Choroid plexus epithelial cell (primary cell): ENCODE data around the gene PDHX.

ENCODE experiments used
- DNase-seq: peaks from one replicate; pipeline ENCODE4 v3.0.0-alpha.2; 2010; ENCODE audit warnings: low read depth
- H3K4me3 ChIP-seq: 2 replicates; pipeline ENCODE4 v1.5.1; 2011; ENCODE audit warnings: low read depth, mild to moderate bottlenecking, control low read depth, low read length, moderate library complexity
- TF ChIP-seq, protein P1 (sequence below): conservative IDR thresholded peaks from 2 replicates; pipeline ENCODE4 v1.5.1; 2011; ENCODE audit warnings: low read depth, mild to moderate bottlenecking, control low read depth, inconsistent platforms, low read length, moderate library complexity

The PDHX gene

DNA sequence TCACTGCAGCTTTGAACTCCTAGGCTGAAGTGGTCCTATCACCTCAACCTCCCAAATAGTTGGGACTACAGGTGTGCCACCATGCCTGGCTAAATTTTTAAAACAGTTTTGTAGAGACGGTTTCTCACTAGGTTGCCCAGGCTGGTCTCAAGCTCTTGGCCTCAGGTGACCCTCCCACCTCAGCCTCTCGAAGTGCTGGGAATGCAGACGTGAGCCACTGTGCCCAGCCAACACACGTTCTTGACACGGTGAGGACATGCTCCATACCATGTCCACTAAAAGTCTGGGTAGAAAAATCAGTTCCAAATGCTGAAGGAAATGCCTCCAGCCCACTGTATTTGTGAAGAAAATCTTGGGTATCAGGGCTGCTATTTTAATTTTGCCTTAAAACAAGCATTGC is 46.9 kb downstream of the PDHX start:
- TF ChIP-seq, protein P1, sequence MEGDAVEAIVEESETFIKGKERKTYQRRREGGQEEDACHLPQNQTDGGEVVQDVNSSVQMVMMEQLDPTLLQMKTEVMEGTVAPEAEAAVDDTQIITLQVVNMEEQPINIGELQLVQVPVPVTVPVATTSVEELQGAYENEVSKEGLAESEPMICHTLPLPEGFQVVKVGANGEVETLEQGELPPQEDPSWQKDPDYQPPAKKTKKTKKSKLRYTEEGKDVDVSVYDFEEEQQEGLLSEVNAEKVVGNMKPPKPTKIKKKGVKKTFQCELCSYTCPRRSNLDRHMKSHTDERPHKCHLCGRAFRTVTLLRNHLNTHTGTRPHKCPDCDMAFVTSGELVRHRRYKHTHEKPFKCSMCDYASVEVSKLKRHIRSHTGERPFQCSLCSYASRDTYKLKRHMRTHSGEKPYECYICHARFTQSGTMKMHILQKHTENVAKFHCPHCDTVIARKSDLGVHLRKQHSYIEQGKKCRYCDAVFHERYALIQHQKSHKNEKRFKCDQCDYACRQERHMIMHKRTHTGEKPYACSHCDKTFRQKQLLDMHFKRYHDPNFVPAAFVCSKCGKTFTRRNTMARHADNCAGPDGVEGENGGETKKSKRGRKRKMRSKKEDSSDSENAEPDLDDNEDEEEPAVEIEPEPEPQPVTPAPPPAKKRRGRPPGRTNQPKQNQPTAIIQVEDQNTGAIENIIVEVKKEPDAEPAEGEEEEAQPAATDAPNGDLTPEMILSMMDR = no peak
- no peak for DNase-seq

DNA sequence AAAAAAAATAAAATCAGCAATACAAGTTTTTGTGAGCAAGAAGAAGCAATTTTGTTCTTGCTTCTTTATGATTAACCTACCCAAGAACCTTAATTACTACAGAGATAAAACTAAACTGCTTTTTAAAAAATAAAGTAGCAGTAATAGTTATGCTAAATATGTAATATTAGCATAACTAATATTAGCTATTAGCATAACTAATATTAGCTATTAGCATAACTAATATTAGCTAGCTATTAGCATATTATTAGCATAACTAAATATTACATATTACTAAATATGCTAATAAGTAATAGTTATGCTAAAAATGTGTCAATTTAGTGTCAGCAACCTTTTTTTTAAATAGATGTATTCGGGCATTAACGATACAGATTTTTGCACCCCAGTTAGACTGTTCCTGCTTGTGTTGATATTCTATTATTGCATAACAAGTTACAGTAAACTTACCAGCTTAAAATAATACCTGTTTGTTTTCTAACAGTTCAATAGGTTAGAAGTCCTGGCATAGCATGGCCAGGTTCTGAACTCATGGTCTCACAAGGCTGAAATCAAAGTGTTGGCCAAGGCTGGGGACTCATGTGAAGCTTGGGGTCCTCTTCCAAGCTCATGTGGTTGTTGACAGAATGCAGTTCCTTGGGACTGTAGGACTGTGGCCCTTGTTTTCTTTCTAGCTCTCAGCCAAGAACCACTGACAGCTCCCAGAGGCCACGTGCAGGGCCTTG is 48.4 kb downstream of the PDHX start:
- TF ChIP-seq, protein P1 = no peak
- DNase-seq = no peak
- H3K4me3 ChIP-seq = no peak overlapping the region

More for the DNA sequence above, 46.9 kb downstream of the PDHX start:
- H3K4me3 ChIP-seq = no peak overlapping the region

DNA sequence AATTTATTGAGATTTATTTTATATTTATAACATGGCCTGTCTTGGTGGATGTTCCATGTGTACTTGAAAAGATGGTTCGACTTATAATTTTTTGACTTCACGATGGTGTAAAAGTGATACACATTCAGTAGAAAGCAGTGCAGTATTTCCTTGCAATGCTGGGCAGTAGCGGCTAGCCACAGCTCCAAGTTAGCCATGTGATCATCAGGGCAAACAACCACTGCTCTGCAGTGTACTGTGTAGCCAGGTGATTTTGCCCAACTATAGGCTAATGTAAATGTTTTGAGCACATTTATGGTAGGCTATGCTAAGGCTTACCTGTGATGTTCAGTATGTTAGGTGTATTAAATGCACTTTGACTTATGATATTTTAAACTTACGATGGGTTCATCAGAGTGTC is 52.4 kb downstream of the PDHX start:
- H3K4me3 ChIP-seq = no peak overlapping the region
- DNase-seq = no peak
- TF ChIP-seq, protein P1 = no peak

DNA sequence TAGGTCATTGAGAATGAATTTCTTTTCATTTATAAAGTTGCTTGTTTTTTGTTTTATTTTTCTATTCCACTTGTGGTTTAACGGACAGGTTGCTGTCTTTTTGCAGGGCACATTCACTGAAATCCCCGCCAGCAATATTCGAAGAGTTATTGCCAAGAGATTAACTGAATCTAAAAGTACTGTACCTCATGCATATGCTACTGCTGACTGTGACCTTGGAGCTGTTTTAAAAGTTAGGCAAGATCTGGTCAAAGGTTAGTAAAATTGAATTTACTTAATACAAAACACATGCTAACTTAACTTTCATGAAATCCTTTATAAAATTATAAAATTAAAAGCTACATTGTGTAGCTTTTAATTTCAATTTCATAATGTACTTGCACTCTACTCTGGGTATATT is 53.6 kb downstream of the PDHX start:
- TF ChIP-seq, protein P1 = no peak
- no peak overlapping the region for H3K4me3 ChIP-seq
- DNase-seq = no peak

DNA sequence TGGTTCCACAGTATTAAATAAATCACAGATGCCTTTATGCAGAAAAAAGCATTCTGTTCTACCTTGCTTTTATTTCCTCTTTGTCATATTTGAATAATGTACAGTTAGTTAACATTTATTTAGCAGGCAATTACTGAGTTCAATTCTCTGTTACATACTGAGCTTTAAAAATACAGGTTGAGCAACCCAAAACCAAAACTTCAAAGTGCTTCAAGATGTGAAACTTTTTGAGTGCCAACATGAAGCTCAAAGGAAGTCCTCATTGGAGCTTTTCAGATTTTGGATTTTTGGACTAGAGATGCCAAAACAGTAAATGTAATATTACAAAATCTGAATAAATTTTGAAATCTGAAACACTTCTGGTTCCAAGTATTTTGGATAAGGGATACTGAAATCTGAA is 54.1 kb downstream of the PDHX start:
- TF ChIP-seq, protein P1 = no peak
- no peak overlapping the region for H3K4me3 ChIP-seq
- no peak for DNase-seq

DNA sequence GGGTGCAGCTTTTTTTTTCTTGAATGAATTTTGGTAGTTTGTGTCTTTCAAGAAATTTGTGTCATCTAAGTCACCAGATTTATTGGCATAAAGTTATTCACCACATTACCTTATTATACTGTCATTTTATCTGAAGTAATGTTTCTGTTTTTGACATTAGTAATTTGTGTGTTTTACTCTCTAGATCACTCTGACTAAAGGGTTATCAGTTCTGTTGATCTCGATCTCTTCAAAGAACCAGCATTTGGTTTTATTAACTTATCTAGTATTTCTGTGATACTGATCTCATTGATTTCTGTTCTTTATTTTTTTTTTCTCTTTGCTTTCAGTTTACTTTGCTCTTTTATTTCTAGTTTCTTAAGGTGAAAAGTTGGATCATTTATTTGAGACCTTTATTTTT is 55.5 kb downstream of the PDHX start:
- TF ChIP-seq, protein P1 = no peak
- H3K4me3 ChIP-seq = no peak overlapping the region
- DNase-seq = no peak

DNA sequence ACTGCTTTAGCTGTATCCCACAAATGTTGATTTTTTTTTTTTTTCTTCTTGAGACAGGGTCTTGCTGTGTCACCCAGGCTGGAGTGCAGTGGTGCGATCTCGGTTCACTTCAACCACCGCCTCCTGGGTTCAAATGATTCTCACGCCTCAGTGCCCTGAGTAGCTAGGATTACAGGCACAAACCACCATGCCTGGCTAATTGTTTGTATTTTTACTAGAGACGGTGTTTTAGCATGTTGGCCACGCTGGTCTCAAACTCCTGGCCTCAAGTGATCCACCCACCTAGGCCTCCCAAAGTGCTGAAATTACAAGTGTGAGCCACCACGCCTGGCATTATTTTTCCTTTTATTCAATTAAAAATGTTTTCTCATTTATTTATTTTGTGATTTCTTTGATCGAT is 55.9 kb downstream of the PDHX start:
- DNase-seq = no peak
- TF ChIP-seq, protein P1 = no peak
- no peak overlapping the region for H3K4me3 ChIP-seq
